Measurements from ENCODE around the gene CRYBG3. TPM values are rescaled to one million over a fixed set of nuclear protein-coding genes. Genes with fewer than 3 reads are reported as not detected.

CRYBG3 gene
- 14.1 and 18.5 TPM in 2 replicates for total RNA-seq

DNA sequence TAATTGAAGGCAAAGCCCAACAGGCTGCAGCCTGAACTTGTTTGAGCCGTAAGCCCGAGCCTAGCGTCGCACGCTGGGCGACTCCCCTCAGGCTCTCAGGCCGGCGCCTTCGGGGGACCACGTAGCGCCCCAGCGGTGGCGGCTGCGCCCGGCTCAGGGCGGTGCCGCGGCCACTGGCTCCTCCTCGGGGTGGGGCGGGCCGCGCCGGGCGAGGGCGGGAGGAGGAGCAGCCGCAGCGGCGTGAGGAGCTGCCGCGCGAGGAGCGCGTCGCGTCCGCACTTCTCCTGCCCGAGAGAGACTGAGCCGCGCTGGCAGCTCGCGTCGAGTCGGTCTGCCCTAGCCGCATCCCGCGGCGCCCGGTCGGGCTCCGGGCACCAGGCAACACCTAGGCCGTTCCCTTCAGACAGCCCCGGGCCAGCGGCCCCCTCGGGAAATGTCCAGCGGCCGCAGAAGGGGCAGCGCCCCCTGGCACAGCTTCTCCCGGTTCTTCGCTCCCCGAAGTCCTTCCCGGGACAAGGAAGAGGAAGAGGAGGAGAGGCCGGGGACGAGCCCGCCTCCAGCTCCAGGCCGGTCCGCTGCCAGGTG lies at the start of gene CRYBG3:
CRYBG3 (plus strand) TSS at position 238 of the 585 bp plus-strand sequence; CDS start at position 434, 196 bp downstream.

DNA sequence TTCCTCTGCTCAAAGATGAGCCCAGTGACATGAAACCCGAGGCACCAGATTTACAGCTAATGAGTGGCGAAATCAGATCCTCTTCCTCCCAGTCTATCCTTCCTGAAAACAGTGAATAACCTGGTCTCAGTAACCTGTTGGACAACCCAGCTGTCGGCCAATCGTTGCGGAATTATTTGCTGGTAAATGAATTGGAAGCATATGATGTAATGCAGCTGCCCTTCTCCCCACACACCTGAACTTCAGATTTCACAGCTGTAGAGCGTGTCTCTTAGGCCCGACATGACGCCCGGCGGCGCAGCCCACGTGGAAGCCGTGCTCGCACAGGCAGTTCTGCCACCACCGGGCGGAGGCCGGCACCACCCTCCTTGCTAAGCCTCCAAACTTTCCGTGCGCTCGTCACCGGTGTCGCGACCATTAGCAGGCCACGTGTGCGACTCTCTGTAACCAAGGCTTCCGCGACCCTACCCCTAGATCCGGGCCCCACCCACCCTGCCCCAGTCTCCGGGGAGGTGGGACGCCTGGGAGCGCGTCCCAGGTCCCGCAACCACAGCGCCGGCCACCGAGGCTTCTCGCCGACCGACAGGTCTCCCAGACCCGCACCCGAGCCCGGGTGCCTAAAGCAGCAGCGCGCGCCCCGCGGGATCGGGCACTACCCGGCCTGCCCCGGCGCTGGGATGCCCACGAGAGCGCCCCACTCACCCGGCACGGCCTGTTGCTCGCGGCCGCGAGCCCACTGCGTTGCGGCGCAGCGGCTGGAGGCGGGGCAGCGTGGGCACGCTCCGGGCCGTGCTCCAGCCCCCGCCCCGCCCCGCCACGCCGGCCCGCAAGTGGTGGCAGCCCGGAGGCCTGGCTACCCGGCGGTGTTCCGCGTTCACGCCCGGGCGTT lies 150.1 kb downstream of the CRYBG3 start, which contains the start of gene RIOX2:
RIOX2 (minus strand) TSS at position 753 of the 889 bp plus-strand sequence. CDS start 4,838 bp downstream, outside the sequence.

Other genes starting within 250 kb of the CRYBG3 start
- gene ARL6, start 57.3 kb upstream of the CRYBG3 start, total RNA-seq = 4.4 and 4.7 TPM in 2 replicates
- gene RIOX2, start 150.4 kb downstream of the CRYBG3 start, total RNA-seq = 25.1 and 27.4 TPM in 2 replicates
- gene GABRR3, start 213.3 kb downstream of the CRYBG3 start, total RNA-seq = not detected in 2 replicates